NCI-H345 treated with DMSO at 0.1 percent for 48 hours (cell line): ENCODE results near the gene NUDT16L1.
A peak's percentile ranks its signal among the peaks of the same experiment; 100 is the strongest.
"Not testable (repeated sequence)": the region's sequence is repeated elsewhere in the genome, so short reads cannot be mapped to it uniquely, and the experiment has no call there.

Experiments used
- DNase-seq: peaks from one replicate; lab custom pipeline; 2025; ENCODE audit not compliant: unreplicated experiment; lab: John Stamatoyannopoulos, UW

The NUDT16L1 gene

DNA sequence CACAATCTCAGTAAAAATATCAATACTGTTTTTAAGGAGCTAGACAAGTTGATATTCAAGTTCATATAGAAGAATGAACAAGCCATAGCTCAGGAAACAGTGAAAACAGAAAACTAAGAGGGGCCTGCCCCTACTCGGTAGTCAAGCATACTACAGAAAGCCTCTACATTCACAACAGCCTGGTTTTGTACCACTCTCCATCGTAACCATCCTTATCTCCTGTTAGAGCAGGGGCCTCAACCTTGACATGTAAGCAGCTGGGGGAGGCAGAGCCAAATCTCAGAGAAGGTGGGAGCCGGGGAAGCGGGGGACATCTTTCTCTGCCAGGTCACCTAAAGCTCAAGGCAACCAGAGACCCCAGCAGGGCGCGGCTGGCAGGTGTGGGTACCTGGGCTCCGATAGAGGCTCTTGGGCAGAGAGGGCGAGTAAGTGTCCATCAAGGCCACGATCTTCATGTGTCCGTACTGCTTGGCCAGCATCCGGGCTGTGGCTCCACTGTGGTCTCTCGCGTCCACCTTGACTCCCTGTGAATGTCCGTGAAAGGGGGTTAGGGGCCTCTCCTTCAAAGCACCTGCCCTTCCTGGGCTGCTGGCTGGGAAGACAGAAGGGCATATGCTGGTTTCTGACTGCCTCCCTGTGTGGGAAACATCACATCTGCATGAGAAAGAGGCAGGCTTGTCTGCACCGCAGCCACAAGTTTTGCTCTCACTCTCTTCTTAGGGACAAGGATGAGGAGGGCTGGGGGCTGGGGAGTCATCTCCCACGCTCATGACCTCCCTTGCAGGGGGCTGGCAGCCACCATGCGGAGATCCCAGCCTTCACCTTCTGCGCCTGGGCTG lies 20.5 kb downstream of the NUDT16L1 start:
- no peak for DNase-seq

DNA sequence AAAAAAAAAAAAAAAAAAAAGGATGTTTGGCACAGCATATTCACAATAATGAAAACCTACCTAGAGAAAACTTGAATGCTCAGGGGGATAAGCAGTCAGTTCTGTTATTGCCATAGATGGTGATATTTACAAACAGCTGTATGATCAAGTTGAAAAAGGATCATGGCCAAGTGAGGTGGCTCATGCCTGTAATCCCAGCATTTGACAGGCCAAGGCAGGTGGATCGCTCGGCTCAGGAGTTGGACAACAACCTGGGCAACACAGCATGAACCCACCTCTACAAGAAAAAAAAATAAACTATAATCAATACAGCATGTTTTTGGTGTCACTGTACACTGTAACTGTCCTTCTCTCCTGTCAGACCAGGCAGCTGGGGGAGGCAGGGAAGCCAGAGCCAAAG lies 21.6 kb downstream of the NUDT16L1 start:
- no peak for DNase-seq

DNA sequence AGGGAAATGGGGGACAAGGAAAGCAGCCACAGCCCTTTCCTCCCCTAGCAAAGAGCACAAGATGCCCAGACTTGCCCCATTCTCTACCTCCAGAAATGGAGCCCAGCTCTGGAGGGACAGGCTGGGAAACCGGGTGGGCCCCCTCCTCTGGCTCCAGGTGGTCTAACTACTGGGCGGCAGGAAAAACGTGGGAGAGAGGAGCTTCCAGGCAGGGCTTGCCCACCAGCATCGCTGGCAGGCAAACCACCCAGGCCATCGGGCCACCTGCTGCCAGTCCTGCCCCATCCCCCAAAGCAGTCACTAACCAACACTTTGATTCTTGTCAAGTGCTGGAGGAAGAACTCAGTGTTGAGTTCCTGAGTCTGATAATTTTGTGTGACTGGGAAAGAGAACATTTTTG lies 25.1 kb downstream of the NUDT16L1 start:
- DNase-seq = no peak

DNA sequence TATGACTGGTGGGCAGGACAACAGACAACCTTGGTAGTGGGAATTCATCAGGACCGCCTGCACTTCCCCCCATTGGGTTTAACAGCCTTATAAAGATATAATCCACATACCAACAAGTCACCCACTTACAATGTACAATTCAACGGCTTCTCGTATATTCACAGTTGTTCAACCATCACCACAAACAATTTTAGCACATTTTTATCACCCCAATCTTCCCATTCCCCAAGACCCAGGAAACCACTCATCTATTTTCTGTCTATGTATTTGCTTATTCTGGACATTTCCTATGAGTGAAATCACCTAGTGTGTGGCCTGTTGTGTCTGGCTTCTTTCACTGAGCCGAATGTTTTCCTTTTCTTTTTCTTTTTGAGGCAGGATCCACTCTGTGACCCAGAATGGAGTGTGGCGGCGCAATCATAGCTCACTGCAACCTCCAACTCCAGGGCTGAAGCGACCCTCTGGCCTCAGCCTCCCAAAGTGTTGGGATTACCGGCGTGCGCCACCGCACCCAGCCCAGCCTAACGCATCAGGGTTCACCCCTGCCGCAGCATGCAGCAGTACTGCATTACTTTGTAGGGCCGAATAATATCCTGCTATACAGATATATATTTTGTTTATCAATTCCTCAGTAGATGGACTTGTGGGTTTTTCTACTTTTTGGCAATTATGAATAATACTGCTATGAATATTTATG lies 29.9 kb downstream of the NUDT16L1 start:
- no peak for DNase-seq

DNA sequence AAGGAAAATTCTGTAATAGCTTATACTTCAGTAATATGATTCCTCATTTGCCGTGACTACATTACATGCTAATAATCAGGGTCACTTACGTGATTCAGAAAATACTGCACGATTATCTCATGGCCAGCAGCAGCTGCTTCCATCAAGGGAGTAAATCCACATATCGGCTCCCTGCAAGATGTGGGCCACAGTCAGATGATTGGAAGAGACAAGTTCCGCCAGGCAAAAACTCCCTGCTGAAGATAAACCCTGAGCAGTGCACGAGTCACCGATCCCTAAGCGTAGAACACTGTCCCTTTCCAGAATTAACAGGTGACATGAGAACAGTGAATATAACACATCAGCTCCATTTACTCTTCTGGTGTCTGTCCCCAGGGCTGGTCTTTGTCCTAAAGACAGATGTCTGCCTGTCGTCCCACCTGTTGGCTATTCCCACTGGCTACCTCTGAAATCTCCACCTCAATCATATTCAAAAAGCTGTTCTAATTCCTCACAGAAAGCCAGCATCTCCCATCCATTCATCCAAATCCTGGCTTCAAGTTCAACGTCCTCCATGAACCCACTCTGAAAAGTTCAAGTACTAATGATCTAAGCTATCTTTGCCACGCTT lies 31.4 kb downstream of the NUDT16L1 start:
- DNase-seq = no peak

DNA sequence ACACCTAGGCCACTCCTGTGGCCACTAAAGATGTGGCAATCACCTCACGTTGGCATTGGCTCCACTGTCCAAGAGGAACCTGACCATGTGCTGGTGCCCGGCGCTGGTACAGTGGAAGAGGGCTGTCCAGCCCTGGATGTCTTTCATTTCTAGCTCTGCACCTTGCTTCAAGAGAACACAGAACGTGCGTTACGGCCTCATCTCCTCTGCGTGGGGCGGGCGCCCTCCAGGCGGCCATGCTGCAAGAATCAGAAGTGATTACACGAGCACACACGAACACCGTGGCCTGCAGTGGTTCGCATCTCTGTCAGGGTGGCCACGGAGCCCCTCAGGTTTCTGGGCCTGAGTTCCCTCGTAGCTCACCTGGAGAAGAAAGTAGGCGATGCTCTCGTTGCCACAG lies 33.3 kb downstream of the NUDT16L1 start:
- no peak for DNase-seq

DNA sequence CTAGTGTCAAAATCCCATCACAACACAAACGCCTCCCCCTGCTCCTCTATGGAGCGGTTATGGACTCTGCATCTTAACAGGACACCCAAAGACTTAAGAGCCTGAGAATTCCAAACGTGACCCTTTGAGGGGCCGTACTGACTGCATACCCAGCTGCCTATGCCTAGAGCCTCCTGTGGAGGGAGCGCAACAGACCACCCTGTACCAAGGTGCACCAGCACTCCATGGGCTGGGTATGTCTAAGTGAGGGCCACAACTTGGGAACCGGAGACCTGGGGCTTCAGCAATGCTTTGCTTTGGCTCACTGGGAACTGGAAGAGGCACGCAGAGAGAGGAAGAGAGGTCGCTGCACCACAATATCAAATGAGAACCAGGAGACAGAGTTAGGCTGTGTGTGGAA lies 35.3 kb downstream of the NUDT16L1 start:
- no peak for DNase-seq

DNA sequence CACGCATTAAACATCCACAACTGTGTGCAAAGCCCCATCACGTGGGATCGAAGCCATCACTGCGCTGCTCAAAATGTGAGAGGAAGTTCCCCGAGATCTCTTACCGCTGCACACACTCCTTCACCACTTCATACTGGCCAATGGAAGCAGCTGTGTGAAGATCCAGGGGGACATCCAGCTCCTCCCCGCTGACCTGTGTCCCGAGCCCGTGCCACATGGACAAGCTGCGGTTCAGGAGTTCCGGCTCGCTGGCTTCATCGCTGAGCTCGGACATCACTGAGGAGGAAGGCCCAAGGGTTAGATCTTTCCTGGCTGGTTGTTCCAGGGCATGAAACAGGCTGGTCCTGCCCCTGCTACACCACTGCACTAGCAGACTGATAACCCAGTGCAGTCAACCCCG lies 36.5 kb downstream of the NUDT16L1 start:
- no peak for DNase-seq

DNA sequence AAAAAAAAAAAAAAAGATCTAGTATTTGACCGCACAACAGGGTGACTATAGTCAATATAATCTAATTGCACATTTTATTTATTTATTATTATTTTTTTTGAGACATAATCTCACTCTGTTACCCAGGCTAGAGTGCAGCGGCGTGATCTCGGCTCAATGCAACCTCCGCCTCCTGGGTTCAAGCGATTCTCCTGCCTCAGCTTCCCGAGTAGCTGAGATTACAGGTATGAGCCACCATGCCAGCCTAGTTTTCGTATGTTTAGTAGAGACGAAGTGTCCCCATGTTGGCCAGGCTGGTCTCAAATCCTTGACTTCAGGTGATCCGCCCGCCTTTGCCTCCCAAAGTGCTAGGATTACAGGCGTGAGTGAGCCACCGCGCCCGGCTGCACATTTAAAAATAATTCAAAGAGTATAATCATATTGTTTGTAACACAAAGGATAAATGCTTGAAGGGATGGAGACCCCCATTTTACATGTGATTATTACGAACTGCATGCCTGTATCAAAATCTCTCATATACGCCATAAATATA lies 39.9 kb downstream of the NUDT16L1 start:
- no peak for DNase-seq

DNA sequence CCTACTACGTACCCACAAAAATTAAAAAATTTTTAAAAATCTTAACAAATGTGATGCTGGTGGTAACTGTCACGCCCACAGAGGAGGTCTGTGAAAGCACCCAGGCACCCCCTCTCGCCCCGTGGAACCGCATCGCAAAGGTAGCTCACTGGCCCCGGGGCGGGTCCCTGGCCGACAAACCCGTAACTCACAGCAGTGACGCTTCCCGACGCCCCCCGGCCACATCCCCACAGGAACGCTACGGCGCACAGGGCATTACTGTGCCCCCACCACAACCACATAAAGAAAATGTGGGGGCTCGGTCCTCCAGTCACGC lies 40.3 kb downstream of the NUDT16L1 start:
- no peak for DNase-seq

DNA sequence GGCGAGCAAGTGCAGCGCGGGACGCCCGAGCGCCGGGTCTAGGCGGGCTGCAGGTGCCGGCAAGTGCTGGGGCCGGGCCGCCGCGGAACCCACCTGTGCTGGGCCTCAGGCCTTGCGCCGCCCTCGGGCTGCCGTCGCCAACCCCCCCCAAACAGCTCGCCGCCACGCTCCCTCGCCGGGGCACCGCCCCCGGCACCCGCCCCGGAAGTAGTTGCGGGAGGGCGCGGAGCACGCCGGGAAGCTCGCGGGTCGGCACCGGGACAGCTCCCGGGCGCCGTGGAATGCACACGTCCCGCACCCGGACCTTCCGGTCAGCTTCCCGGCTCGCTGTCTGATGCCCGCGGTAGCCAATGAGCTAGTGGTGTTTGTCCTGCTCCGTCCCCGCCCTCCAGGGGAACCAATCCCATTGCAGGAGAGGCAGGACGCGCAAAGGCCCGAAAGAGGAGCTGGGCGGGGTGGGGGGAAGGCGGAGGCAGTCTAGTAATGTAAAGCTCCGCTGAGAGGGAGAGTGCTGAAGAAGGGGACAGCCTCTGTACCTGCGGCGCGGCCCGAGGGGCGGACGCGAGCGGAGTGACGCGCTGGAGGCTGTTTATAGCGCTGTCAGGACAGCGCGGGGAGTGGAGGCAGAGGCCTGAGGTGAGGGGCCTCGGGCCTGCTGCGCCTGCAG lies 40.8 kb downstream of the NUDT16L1 start, which contains the start of the genes ANKS3 and DNAAF8:
Gene ANKS3, minus strand, starts transcription at position 209 of the 667 bp plus-strand sequence. CDS start 4,122 bp downstream, outside the sequence.
Gene DNAAF8, plus strand, starts transcription at position 475 of the 667 bp plus-strand sequence. CDS start 1,978 bp downstream, outside the sequence.
- peak; percentile 88 for DNase-seq

DNA sequence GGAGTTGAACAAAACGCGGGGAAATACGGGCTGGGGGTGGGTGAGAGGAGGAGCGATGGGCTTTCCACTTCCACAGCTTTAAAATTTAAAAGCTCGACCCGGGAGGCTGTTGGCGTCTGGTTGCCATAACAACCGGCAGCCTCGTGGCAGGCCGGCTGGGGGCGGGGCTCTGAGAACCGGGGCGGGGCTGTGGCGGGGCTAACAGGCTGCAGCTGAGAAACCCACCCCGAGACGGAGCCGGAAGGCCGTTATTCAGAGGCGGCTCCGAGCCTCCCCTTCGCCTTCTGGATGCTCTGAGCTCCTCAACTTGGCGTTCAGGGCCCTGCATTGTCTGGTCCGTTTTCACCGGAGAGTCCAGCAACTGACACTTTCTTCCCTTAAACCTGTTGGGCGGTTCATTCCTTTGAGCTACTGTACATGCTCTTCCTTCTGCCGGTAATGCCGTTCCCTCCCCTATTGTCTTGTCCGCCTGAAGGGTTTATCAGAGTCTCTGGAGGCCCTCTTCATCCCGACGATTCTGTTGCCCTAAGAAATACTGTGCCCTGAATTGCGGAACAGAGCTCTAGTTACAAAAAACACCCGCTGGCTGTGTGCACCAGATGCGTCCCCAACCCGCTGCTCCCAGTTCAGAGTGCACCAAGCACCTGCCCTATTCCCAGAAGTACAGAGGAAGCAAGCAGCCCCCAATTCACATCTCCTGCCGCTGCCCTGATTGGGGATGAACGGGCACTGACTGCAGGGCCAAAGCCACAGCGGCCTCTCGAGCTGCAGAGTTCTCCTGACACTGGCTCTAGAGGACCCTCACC lies 41.6 kb downstream of the NUDT16L1 start:
- DNase-seq = peak; percentile 42

DNA sequence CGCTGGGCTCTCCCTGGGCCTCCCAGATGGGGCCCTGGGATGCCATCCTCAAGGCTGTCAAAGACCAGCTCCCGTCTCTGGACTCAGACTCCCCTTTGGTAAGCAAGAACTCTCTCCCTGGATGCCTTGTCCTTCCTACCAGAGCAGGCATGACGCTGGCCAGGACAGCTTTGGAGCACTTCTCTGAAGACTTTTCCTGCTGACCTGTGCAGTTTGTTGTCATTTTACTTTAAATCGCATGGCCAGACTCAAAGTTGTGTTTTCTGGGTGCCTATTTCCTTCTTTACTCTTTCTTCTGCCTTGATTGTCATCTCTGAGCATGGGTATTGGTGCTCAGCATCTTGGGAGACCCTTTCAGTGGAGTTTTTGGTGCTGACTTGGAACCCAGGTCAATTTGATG lies 43.2 kb downstream of the NUDT16L1 start:
- DNase-seq = no peak

DNA sequence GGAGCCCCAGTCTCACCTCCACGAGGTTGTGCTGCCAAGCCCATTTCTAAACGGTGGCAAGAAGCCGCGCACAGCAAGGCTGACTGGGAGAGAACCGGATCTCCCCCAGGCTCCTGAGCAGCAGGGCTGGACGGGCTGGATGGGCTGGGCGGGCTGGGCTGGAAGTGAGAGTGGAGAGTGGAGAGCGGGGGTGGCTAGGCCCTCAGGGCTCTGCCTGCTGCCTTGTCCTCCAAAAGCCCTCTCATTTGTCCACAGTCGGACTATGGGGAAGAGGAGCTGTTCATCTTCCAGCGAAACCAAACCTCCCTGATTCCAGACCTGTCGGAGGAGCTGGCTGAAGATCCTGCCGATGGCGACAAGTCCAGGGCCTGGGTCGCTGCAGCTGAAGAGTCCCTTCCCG lies 44.2 kb downstream of the NUDT16L1 start:
- DNase-seq = no peak

DNA sequence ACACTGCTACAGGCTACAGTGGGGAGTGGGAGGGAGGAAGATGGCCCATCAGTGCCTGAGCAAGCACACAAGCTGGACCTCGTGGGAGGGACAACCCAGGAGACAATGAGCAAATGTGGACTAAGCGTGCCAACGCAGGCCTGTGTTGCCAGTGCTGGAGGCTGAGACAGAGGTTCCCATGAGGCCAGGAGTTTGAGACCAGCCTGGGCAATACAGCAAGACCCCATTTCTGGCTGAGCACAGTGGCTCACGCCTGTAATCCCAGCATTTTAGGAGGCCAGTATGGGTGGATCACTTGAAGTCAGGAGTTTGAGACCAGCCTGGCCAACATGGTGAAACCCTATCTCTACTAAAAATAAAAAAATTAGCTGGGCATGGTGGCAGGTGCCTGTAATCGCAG lies 45.0 kb downstream of the NUDT16L1 start:
- not testable (repeated sequence) for DNase-seq

DNA sequence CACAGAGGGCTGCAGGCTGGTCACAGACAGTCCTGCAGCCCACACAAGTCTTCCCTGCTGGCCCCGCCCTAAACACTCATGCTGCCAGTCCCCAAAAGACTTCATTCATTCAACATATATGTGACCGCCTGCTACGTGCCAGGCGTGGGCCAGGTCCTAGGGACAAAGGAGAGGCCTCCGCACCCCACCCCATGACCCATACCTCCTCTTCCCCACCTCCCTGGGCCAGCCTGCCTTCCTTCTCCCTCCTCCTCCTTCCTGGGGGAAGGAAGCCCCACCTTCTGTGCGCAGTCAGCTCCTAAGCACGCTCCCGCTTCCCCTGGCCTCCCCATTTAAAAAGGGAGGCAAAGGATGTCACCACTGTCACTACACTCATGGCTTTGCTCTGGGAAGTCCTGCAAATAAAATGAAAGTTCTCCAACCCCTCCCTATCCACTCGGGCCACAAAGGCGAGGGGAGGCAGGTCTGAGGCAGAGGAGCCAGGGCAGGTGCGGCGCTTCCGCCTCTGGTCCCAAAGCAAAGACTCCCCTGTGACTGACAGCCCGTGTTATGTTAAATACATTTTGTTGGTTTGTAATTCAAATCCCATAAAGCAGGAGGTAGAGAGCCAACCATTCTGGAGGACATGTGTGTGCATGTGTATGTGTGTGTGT lies 50.0 kb downstream of the NUDT16L1 start:
- DNase-seq = no peak

DNA sequence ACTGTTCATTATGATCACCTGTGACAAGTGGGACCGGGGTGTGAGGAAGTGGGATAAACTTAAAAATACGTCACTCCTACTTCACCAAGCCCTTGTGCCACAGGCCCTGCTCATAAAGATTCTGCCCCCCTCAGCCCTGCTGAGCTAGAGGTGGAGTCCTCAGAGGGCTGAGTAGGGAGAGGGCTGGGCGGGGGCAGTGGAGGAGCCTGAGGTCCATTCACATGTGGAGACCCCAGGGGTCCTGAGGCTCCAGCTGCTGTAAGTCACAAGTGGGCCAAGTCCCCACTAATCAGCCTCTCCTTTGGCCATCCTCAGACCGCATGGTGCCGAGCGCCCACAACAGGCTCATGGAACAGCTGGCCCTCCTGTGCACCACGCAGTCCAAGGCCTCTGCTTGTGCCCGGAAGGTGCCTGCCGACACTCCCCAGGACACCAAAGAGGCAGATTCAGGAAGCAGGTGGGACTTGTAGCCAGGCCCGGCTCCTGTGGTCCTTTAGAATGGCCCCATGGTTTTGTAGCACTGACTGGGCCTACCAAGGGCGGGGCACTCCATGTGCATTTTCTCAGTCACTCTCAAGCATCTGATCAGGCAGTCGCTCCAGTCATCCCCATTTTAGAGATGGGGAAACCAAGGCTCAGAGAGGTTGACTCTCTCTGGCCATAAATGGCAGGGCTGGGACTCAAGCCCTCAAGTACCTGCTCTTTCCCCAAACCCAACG lies 51.4 kb downstream of the NUDT16L1 start:
- no peak for DNase-seq

DNA sequence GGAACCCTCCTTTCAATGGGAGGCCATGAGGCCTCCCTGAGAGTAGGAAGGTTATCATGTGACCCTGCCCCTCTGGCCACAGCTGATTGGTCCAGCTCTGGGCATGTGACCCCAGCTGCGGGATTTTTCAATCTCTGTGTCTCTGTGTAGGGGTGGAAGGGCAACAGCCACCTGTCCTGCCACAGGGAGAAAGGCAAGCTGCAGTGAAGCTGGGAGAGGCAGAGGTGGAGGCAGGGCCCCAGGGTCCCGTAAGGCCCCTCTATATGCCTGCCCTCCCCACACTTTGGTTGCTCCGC lies 51.9 kb downstream of the NUDT16L1 start:
- DNase-seq = no peak
